HG03066 (cell line): ENCODE results near the gene PSMB10.

Source experiments
- ATAC-seq: cut with Tn5 transposase; IDR thresholded peaks from one replicate; pipeline ENCODE4 v1.9.1; 2021; ENCODE audit warnings: low read depth; ENCODE audit not compliant: unreplicated experiment

The PSMB10 gene

DNA sequence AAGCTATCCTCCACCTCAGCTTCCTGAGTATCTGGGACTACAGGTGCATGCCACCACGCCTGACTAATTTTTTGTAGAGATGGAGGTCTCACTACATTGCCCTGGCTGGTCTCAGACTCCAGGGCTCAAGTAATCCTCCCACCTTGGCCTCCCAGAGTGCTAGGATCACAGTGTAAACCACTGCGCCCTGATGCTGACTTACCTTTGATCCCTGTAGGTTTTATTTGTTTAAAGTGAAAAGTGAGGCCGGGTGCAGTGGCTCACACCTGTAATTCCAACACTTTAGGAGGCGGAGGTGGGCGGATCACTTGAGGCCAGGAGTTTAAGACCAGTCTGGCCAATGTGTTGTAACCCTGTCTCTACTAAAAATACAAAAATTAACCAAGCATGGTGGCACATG is 34.9 kb downstream of the PSMB10 start:
- no peak for ATAC-seq

DNA sequence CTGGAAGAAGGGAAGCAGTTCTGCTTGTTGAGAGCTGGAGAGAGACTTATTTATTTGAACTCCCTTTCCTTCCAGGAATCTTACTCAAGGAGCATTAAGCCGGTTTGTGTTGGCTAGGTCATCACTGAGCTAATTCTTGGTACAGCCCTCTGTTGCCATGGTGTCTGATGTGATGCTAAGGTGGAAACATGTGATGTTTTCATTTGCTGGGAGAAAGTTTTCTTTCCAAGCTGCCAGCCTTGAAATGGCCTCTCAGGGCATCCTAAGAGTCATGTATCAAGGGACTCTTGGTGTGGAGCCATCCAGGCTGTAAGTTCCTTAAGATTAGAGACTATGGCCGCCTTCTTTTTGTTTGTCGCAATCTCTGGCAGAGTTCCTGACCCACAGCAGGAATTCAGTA is 39.4 kb downstream of the PSMB10 start:
- ATAC-seq, result no peak

GRCh38 chr16:67893743-67894399 is 42.8 kb downstream of the PSMB10 start:
- ATAC-seq, result no peak

- ATAC-seq, result peak; percentile 96
These were observed 43.5 kb downstream of the PSMB10 start, which contains the start of gene PSKH1 for GRCh38 chr16:67892899-67893742. Gene PSKH1, plus strand, starts transcription at chr16:67893254. Its CDS starts 15,496 bp downstream, at chr16:67908750.

GRCh38 chr16:67892375-67892774 is 44.3 kb downstream of the PSMB10 start:
- ATAC-seq, result no peak

- ATAC-seq, result no peak
These were observed 48.3 kb downstream of the PSMB10 start for GRCh38 chr16:67888331-67888730.

DNA sequence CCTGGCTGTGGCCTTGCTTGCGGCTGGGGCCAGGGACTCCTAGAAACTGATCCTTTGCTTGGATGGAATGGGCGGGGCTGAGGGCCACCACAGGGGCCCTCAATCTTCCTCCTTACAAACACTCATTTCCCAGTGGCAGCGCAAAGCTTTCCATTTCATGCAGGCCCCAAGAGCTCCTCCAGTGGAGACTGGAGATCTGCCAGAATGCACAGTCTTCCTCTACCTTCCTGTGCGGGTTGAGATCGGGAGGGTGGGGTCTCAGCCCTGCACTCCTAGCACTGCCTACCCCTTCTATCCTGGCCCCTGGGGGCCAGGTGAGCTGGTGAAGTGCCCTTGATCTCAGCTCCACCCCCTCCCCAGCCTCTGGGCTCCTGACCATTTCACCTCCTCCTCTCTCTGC is 50.3 kb downstream of the PSMB10 start:
- no peak for ATAC-seq

- no peak for ATAC-seq
These were observed 50.7 kb downstream of the PSMB10 start for GRCh38 chr16:67885976-67886375.

DNA sequence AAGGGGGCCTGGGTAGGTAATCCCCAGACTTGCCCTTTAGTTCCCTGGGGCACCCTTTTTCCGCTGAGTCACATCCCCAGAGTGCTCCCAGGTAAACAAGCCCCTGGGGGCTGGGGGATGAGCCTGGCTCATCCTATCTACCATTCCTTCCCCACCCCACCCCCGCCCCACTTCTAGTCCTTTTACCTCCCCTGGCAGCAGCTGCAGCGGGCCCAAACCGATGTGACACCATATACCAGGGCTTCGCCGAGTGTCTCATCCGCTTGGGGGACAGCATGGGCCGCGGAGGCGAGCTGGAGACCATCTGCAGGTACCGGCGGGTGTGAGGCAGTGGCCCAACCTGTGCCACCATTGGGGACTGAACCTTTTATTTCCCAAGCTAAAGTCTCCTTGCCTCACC is 51.1 kb downstream of the PSMB10 start:
- no peak for ATAC-seq

DNA sequence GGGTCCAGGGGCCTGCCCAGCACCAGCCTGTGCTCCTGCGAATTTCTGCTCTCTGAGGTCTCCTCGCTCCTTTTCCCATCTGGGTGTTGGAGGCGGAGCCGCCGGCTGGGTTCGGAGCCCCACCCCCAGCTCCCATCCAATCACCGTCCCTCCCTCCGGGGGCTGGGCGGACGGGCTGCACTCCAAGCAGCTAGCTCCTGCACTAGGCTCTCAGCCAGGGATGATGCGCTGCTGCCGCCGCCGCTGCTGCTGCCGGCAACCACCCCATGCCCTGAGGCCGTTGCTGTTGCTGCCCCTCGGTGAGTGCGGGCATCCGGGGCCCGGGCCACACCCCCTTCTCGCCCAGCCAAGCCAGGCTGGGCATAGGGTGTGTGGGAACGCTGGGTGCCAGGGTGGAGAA is 52.0 kb downstream of the PSMB10 start, which contains the start of gene NRN1L:
TSS of gene NRN1L (plus strand) at position 202 of the 400 bp plus-strand sequence. CDS start at position 221, 19 bp downstream.
- ATAC-seq, result no peak
